Endothelial cell of umbilical vein (primary cell): ENCODE results near the gene ZNF260. TPM values are rescaled to one million over a fixed set of nuclear protein-coding genes. Genes with fewer than 3 reads are reported as not detected.

Experiments used
- BruUV-seq: library from RNA; stranded (reverse); fragments of 400-500 nt; replicated peaks from 2 replicates; lab custom pipeline; 2021; lab: Mats Ljungman, UMichigan
- CTCF ChIA-PET: fragments of 300-600, 350-600 bp; sonication (Branson Sonifier 250); formaldehyde crosslinking; loops from one replicate; lab custom pipeline; 2021; ENCODE audit warnings: antibody characterized with exemption, inconsistent platforms; lab: Charles Lee
- POLR2A ChIA-PET: fragments of 300-600, 350-600 bp; sonication (Branson Sonifier 250); formaldehyde crosslinking; loops from one replicate; lab custom pipeline; 2021; ENCODE audit warnings: antibody characterized with exemption, inconsistent platforms; lab: Charles Lee
- DNase-seq: peaks from one replicate; pipeline ENCODE4 v3.0.0-alpha.2; 2011; ENCODE audit warnings: low read depth, low spot score
- FAIRE-seq: peaks from 2 replicates; lab custom pipeline; 2011; peaks lifted over from hg19 to GRCh38; lab: Jason Lieb, UNC
- H2AFZ ChIP-seq: 2 replicates; pipeline ENCODE4 v1.6.0; 2012; ENCODE audit warnings: low read depth, low read length, control low read depth, inconsistent platforms
- H3K27ac ChIP-seq: 2 replicates; pipeline ENCODE4 v1.5.1; 2011; ENCODE audit warnings: low read depth, mild to moderate bottlenecking, control low read depth, low read length, moderate library complexity; ENCODE audit not compliant: insufficient read depth
- H3K27me3 ChIP-seq, 2 experiments: 2 replicates each; pipeline versions ENCODE4 v1.6.0 to v1.6.1; 2011; ENCODE audit warnings: low read length in 2 of 2, mixed read lengths in 1 of 2; ENCODE audit not compliant: control insufficient read depth in 2 of 2, insufficient read depth in 2 of 2
- H3K36me3 ChIP-seq, 2 experiments: 2 replicates in 1 of 2; 3 replicates in 1 of 2; pipeline ENCODE4 v1.5.1; 2011; ENCODE audit warnings: low read length in 2 of 2, mild to moderate bottlenecking in 1 of 2, moderate library complexity in 1 of 2; ENCODE audit not compliant: control insufficient read depth in 2 of 2, insufficient read depth in 2 of 2; ENCODE audit errors: extremely low read depth in 1 of 2
- H3K4me1 ChIP-seq: 3 replicates; pipeline ENCODE4 v1.5.1; 2011; ENCODE audit warnings: mild to moderate bottlenecking, low read length; ENCODE audit not compliant: control insufficient read depth, insufficient read depth; ENCODE audit errors: extremely low read depth
- H3K4me2 ChIP-seq: 2 replicates; pipeline ENCODE4 v1.6.1; 2011; ENCODE audit warnings: low read length, control low read depth, mixed read lengths; ENCODE audit not compliant: insufficient read depth
- H3K4me3 ChIP-seq, 3 experiments: fragments of 200-600 bp in 1 of 3; sonication (generic), shearing (Covaris generic) in 1 of 3; replicated peaks in 1 of 3; 2 replicates each; pipeline ENCODE4 v1.5.1; 2011 to 2016; ENCODE audit warnings: control low read depth in 3 of 3, low read length in 3 of 3, mild to moderate bottlenecking in 2 of 3, inconsistent platforms in 1 of 3, low read depth in 1 of 3, moderate library complexity in 1 of 3; ENCODE audit not compliant: insufficient read depth in 1 of 3
- H3K79me2 ChIP-seq: 2 replicates; pipeline ENCODE4 v1.6.0; 2012; ENCODE audit warnings: low read length, inconsistent platforms; ENCODE audit not compliant: control insufficient read depth, insufficient read depth
- H3K9ac ChIP-seq: replicated peaks from 2 replicates; pipeline ENCODE3; 2011; ENCODE audit warnings: low read length, control low read depth; ENCODE audit not compliant: insufficient read depth; ENCODE audit errors: extremely low read depth
- H3K9me1 ChIP-seq: replicated peaks from 3 replicates; pipeline ENCODE4 v1.6.0; 2011; ENCODE audit warnings: mild to moderate bottlenecking, low read length; ENCODE audit not compliant: control insufficient read depth, insufficient read depth; ENCODE audit errors: extremely low read depth
- H3K9me3 ChIP-seq: replicated peaks from 2 replicates; pipeline ENCODE4 v1.5.1; 2012; ENCODE audit warnings: low read length, inconsistent platforms; ENCODE audit not compliant: control insufficient read depth, insufficient read depth
- H4K20me1 ChIP-seq: replicated peaks from 2 replicates; pipeline ENCODE3; 2011; ENCODE audit warnings: mild to moderate bottlenecking, low read length; ENCODE audit not compliant: control insufficient read depth, insufficient read depth; ENCODE audit errors: extremely low read depth
- EZH2 ChIP-seq: IDR thresholded peaks from 2 replicates; pipeline ENCODE4 v1.6.1; 2012; ENCODE audit warnings: borderline replicate concordance, low read depth, mild to moderate bottlenecking, moderate library complexity, low read length, inconsistent platforms; ENCODE audit not compliant: severe bottlenecking
- FOS ChIP-seq: IDR thresholded peaks from 2 replicates; pipeline ENCODE4 v1.6.1; 2011; ENCODE audit warnings: mild to moderate bottlenecking, low read length, moderate library complexity, borderline replicate concordance; ENCODE audit not compliant: insufficient read depth
- GATA2 ChIP-seq: IDR thresholded peaks from 2 replicates; pipeline ENCODE4 v1.7.0; 2011; ENCODE audit warnings: low read depth, mild to moderate bottlenecking, moderate library complexity, mixed read lengths, low read length; ENCODE audit not compliant: insufficient read length, insufficient read depth
- JUN ChIP-seq: IDR thresholded peaks from 2 replicates; pipeline ENCODE4 v1.6.1; 2011; ENCODE audit warnings: borderline replicate concordance, low read depth; ENCODE audit not compliant: insufficient read length, insufficient read depth
- MYC ChIP-seq: IDR thresholded peaks from one replicate; pipeline ENCODE4 v1.6.1; 2011; ENCODE audit warnings: mild to moderate bottlenecking, low read depth, low read length
- POLR2A ChIP-seq: IDR thresholded peaks from 2 replicates; pipeline ENCODE4 v1.6.1; 2012; ENCODE audit warnings: low read depth, mild to moderate bottlenecking, control low read depth, low read length
- POLR2AphosphoS5 ChIP-seq: IDR thresholded peaks from 2 replicates; pipeline ENCODE4 v1.6.1; 2012; ENCODE audit warnings: low read depth, mild to moderate bottlenecking, control low read depth, low read length, moderate library complexity; ENCODE audit not compliant: insufficient read depth
- dilution Hi-C: fragments of 300-500 bp; cut with MboI; formaldehyde crosslinking; loops from one replicate; pipeline ENCODE4 v1.15.0; 2019; ENCODE audit warnings: low sequenced_read_pairs; ENCODE audit not compliant: extremely low pct_ligation_motif_present
- intact Hi-C: fragments of 100-400 bp; cut with micrococcal nuclease; formaldehyde crosslinking; loops from one replicate; pipeline ENCODE4 v1.10.0; 2022
- polyA plus RNA-seq, 4 experiments: library from polyadenylated mRNA; depleted of rRNA in 3 of 4; stranded (reverse) in 3 of 4; unstranded in 1 of 4; fragments of >200 nt; gene quantifications; 2 replicates each; pipeline versions ENCODE4 v1.2.1 to v1.2.3, GENCODE V29; 2011 to 2012; ENCODE audit warnings: missing spikeins in 1 of 4
- total RNA-seq: library from RNA; stranded (reverse); gene quantifications from 2 replicates; pipeline ENCODE4 v1.2.3, GENCODE V29; 2021
- TF ChIP-seq, protein P1 (sequence below), 2 donors: IDR thresholded peaks; 1 replicate in 1 of 2; 2 replicates in 1 of 2; pipeline ENCODE4 v1.5.1; 2011; ENCODE audit warnings: low read length in 2 of 2, mild to moderate bottlenecking in 2 of 2, moderate library complexity in 2 of 2, control low read depth in 1 of 2, inconsistent platforms in 1 of 2, low read depth in 1 of 2; ENCODE audit not compliant: insufficient read depth in 1 of 2; ENCODE audit errors: extremely low read depth in 1 of 2
- TF ChIP-seq, protein P2 (sequence below): IDR thresholded peaks from 2 replicates; pipeline ENCODE4 v1.6.1; 2011; ENCODE audit not compliant: insufficient read depth, insufficient read length

ZNF260 gene
- total and polyA plus RNA-seq, 2 donors (not counting 3 experiments of a cell fraction or from before 2014, with no cell fraction given), result 2.7 to 10.5 TPM

GRCh38 chr19:36483653-36484052, 44.4 kb downstream of the ZNF260 start:
- no peak for FAIRE-seq
- no peak for DNase-seq
- ChIA-PET CTCF (interaction anchor here (0.5 kb wide), 1 partner anchor 292 kb away, joined by 3 read pairs; no protein-coding TSS in a partner anchor), POLR2A (interaction anchor here (1.0 kb wide), 1 partner anchor 103 kb away, joined by 7 read pairs; no protein-coding TSS in a partner anchor)
- TF ChIP-seq MYC (no peak), GATA2 (no peak), FOS (no peak), POLR2A (no peak), JUN (no peak), POLR2AphosphoS5 (no peak), EZH2 (no peak)
- TF ChIP-seq, protein P1, sequence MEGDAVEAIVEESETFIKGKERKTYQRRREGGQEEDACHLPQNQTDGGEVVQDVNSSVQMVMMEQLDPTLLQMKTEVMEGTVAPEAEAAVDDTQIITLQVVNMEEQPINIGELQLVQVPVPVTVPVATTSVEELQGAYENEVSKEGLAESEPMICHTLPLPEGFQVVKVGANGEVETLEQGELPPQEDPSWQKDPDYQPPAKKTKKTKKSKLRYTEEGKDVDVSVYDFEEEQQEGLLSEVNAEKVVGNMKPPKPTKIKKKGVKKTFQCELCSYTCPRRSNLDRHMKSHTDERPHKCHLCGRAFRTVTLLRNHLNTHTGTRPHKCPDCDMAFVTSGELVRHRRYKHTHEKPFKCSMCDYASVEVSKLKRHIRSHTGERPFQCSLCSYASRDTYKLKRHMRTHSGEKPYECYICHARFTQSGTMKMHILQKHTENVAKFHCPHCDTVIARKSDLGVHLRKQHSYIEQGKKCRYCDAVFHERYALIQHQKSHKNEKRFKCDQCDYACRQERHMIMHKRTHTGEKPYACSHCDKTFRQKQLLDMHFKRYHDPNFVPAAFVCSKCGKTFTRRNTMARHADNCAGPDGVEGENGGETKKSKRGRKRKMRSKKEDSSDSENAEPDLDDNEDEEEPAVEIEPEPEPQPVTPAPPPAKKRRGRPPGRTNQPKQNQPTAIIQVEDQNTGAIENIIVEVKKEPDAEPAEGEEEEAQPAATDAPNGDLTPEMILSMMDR (IDR thresholded peaks at IDR 0.05; ENCODE audit: extremely low read depth in 1 of 2, insufficient read depth in 1 of 2, low read depth in 1 of 2, low read length in 2 of 2), result no peak
- TF ChIP-seq, protein P2, sequence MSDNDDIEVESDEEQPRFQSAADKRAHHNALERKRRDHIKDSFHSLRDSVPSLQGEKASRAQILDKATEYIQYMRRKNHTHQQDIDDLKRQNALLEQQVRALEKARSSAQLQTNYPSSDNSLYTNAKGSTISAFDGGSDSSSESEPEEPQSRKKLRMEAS, result no peak
- no peaks in the 10 kb centered on the region for H3K9me1 ChIP-seq
- H3K79me2 ChIP-seq, result peaks cover 3% of the 10 kb centered on the region
- H3K4me3 ChIP-seq, result no peak overlapping the region
- intact Hi-C loops, result loop anchor here (10.0 kb wide), 1 partner anchor 269 kb away; the partner anchor contains the start of genes ZNF146 and ZNF565
- H3K4me1 ChIP-seq, result peaks cover under 1% of the 10 kb centered on the region
- H3K9ac ChIP-seq, result no peak overlapping the region
- dilution Hi-C loops, result no loop called here
- no TSS peak for BruUV-seq
- H3K27ac ChIP-seq, result no peak overlapping the region
- no peak overlapping the region for H3K4me2 ChIP-seq
- H4K20me1 ChIP-seq, result no peaks in the 10 kb centered on the region
- no peaks in the 10 kb centered on the region for H3K36me3 ChIP-seq
- H2AFZ ChIP-seq, result no peak overlapping the region
- no peaks in the 10 kb centered on the region for H3K9me3 ChIP-seq
- no peaks in the 10 kb centered on the region for H3K27me3 ChIP-seq
